ENCODE results near the gene HINT1.

The HINT1 gene

DNA sequence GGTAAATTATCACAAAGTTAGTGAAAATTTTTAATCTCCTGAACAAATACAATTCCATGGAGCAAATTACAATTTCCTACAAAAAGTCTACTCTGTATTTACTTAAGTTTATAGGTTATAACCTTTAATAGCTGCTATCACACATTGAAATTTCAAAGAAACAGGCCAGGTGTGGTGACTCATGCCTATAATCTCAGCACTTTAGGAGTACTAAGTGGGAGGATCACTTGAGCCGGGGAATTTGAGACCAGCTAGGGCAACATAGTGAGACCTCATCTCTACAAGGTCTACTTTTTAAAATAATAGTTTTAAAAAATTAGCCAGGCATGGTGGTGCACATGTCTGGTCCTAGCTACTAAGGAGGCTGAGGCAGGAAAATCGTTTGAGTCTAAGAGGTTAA lies 50.3 kb downstream of the HINT1 start:
- Histone ChIP-seq H3K18ac (ENCODE audit: low read length) (no peak overlapping the region), H3K79me1 (ENCODE audit: low read depth, low read length) (no peaks in the 10 kb centered on the region), H3K9ac (ENCODE audit: low read depth, low read length, poor library complexity) (no peak overlapping the region), H2BK12ac (ENCODE audit: low read length) (no peak overlapping the region), H3K36me3 (replicated peaks in 1 of 2; ENCODE audit: control insufficient read depth in 2 of 2, insufficient read depth in 2 of 2, low read length in 2 of 2) (no peaks in the 10 kb centered on the region), H2BK5ac (ENCODE audit: low read length) (no peak overlapping the region), H4K91ac (ENCODE audit: low read depth, low read length, poor library complexity) (no peak overlapping the region), H3K4me3 (ENCODE audit: low read length in 2 of 2) (no peak overlapping the region), H3K27me3 (ENCODE audit: control insufficient read depth in 3 of 3, insufficient read depth in 3 of 3, low read depth in 1 of 3, low read length in 3 of 3) (no peaks in the 10 kb centered on the region), H2AFZ (ENCODE audit: low read length) (no peak overlapping the region), H2AK5ac (ENCODE audit: low read depth, low read length) (no peak overlapping the region), H3K4me2 (ENCODE audit: insufficient read depth, low read length, poor library complexity, severe bottlenecking) (no peak overlapping the region), H3K4ac (ENCODE audit: low read length) (no peak overlapping the region), H4K8ac (ENCODE audit: low read depth, low read length) (no peak overlapping the region), H3K23ac (ENCODE audit: low read depth, low read length, poor library complexity) (no peak overlapping the region), H3K4me1 (ENCODE audit: control insufficient read depth in 2 of 2, insufficient read depth in 1 of 2, low read depth in 1 of 2, low read length in 2 of 2) (no peaks in the 10 kb centered on the region), H3K14ac (ENCODE audit: low read length) (no peak overlapping the region), H3K9me3 (replicated peaks in 1 of 2; ENCODE audit: control insufficient read depth in 2 of 2, insufficient read depth in 1 of 2, low read depth in 1 of 2, low read length in 2 of 2) (no peaks in the 10 kb centered on the region), H3K27ac (replicated peaks; ENCODE audit: low read length) (no peak overlapping the region), H2BK120ac (ENCODE audit: low read depth, low read length) (no peak overlapping the region), H2BK15ac (ENCODE audit: low read length) (no peak overlapping the region)
- WGBS, 2 donors (ENCODE audit: extremely low coverage in 2 of 2, insufficient read length in 2 of 2, insufficient replicate concordance in 1 of 2), result no CpG with 5 or more reads among the region's 2 CpGs
- DNase-seq (ENCODE audit: low spot score), result no peak

DNA sequence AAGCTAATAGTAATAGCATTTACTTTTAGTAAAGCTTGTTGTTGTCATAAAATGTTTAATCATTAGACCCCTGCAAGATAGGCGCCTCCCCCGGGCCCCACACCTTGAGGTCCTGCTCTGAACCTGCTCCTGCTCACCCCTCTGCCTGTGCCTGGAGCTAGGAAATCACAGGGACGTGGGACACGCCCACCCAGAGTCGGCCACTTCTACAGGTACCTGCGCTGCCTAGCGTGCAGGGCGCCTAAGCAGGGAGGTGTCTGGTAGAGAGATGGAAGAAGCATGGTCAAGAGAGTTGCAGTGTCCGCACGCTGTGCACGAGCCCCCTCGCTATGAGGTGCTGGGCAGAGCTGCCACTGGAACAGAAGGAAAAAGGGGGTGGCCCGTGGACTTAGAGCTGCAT lies 52.6 kb downstream of the HINT1 start:
- H3K14ac ChIP-seq (ENCODE audit: low read length), result peak overlapping the region; percentile 47
- no CpG with 5 or more reads among the region's 13 CpGs for whole genome bisulfite sequencing, 2 donors (ENCODE audit: extremely low coverage in 2 of 2, insufficient read length in 2 of 2, insufficient replicate concordance in 1 of 2)
- H4K91ac ChIP-seq (ENCODE audit: low read depth, low read length, poor library complexity), result no peak overlapping the region
- no peak overlapping the region for H2BK5ac ChIP-seq (ENCODE audit: low read length)
- H3K23ac ChIP-seq (ENCODE audit: low read depth, low read length, poor library complexity), result no peak overlapping the region
- no peak overlapping the region for H3K9ac ChIP-seq (ENCODE audit: low read depth, low read length, poor library complexity)
- H3K18ac ChIP-seq (ENCODE audit: low read length), result peak overlapping the region; percentile 76
- H2BK12ac ChIP-seq (ENCODE audit: low read length), result no peak overlapping the region
- no peak overlapping the region for H3K4me2 ChIP-seq (ENCODE audit: insufficient read depth, low read length, poor library complexity, severe bottlenecking)
- no peak overlapping the region for H3K4ac ChIP-seq (ENCODE audit: low read length)
- no peak overlapping the region for H3K4me3 ChIP-seq (ENCODE audit: low read length in 2 of 2)
- no peaks in the 10 kb centered on the region for H3K36me3 ChIP-seq (replicated peaks in 1 of 2; ENCODE audit: control insufficient read depth in 2 of 2, insufficient read depth in 2 of 2, low read length in 2 of 2)
- no peak overlapping the region for H2BK120ac ChIP-seq (ENCODE audit: low read depth, low read length)
- no peaks in the 10 kb centered on the region for H3K79me1 ChIP-seq (ENCODE audit: low read depth, low read length)
- H3K27ac ChIP-seq (replicated peaks; ENCODE audit: low read length), result no peak overlapping the region
- H3K4me1 ChIP-seq (ENCODE audit: control insufficient read depth in 2 of 2, insufficient read depth in 1 of 2, low read depth in 1 of 2, low read length in 2 of 2), result no peaks in the 10 kb centered on the region
- no peak for DNase-seq (ENCODE audit: low spot score)
- no peak overlapping the region for H2AK5ac ChIP-seq (ENCODE audit: low read depth, low read length)
- no peak overlapping the region for H2BK15ac ChIP-seq (ENCODE audit: low read length)
- H2AFZ ChIP-seq (ENCODE audit: low read length), result no peak overlapping the region
- H3K9me3 ChIP-seq (replicated peaks in 1 of 2; ENCODE audit: control insufficient read depth in 2 of 2, insufficient read depth in 1 of 2, low read depth in 1 of 2, low read length in 2 of 2), result no peaks in the 10 kb centered on the region
- no peaks in the 10 kb centered on the region for H3K27me3 ChIP-seq (ENCODE audit: control insufficient read depth in 3 of 3, insufficient read depth in 3 of 3, low read depth in 1 of 3, low read length in 3 of 3)
- no peak overlapping the region for H4K8ac ChIP-seq (ENCODE audit: low read depth, low read length)

DNA sequence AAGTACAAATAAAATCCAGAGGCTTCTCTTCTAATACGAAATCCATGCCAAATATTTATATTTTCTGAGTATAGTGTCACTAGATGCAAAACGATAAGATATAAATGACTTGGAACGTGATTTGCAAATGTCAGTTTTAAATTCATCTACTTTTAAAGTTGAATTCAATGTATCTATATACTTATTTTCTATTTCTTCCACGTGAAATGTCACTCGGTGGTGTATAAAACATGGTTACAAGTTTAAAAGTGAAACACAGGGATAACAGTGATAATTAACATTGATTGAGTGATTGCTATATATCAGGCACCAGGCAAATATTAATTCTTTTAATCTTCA lies 54.8 kb downstream of the HINT1 start:
- Histone ChIP-seq H3K4me3 (ENCODE audit: low read length in 2 of 2) (no peak overlapping the region), H3K36me3 (replicated peaks in 1 of 2; ENCODE audit: control insufficient read depth in 2 of 2, insufficient read depth in 2 of 2, low read length in 2 of 2) (no peaks in the 10 kb centered on the region), H2AK5ac (ENCODE audit: low read depth, low read length) (no peak overlapping the region), H3K27ac (replicated peaks; ENCODE audit: low read length) (no peak overlapping the region), H3K79me1 (ENCODE audit: low read depth, low read length) (no peaks in the 10 kb centered on the region), H2BK15ac (ENCODE audit: low read length) (no peak overlapping the region), H3K18ac (ENCODE audit: low read length) (no peak overlapping the region), H2BK120ac (ENCODE audit: low read depth, low read length) (no peak overlapping the region), H3K4me1 (ENCODE audit: control insufficient read depth in 2 of 2, insufficient read depth in 1 of 2, low read depth in 1 of 2, low read length in 2 of 2) (no peaks in the 10 kb centered on the region), H3K9ac (ENCODE audit: low read depth, low read length, poor library complexity) (no peak overlapping the region), H3K14ac (ENCODE audit: low read length) (no peak overlapping the region), H4K91ac (ENCODE audit: low read depth, low read length, poor library complexity) (no peak overlapping the region), H2BK5ac (ENCODE audit: low read length) (no peak overlapping the region), H3K9me3 (replicated peaks in 1 of 2; ENCODE audit: control insufficient read depth in 2 of 2, insufficient read depth in 1 of 2, low read depth in 1 of 2, low read length in 2 of 2) (no peaks in the 10 kb centered on the region), H3K27me3 (ENCODE audit: control insufficient read depth in 3 of 3, insufficient read depth in 3 of 3, low read depth in 1 of 3, low read length in 3 of 3) (no peaks in the 10 kb centered on the region), H4K8ac (ENCODE audit: low read depth, low read length) (no peak overlapping the region), H3K4me2 (ENCODE audit: insufficient read depth, low read length, poor library complexity, severe bottlenecking) (no peak overlapping the region), H2BK12ac (ENCODE audit: low read length) (no peak overlapping the region), H3K4ac (ENCODE audit: low read length) (no peak overlapping the region), H3K23ac (ENCODE audit: low read depth, low read length, poor library complexity) (no peak overlapping the region), H2AFZ (ENCODE audit: low read length) (no peak overlapping the region)
- no peak for DNase-seq (ENCODE audit: low spot score)
- WGBS, 2 donors (ENCODE audit: extremely low coverage in 2 of 2, insufficient read length in 2 of 2, insufficient replicate concordance in 1 of 2), result no CpG with 5 or more reads among the region's 5 CpGs

DNA sequence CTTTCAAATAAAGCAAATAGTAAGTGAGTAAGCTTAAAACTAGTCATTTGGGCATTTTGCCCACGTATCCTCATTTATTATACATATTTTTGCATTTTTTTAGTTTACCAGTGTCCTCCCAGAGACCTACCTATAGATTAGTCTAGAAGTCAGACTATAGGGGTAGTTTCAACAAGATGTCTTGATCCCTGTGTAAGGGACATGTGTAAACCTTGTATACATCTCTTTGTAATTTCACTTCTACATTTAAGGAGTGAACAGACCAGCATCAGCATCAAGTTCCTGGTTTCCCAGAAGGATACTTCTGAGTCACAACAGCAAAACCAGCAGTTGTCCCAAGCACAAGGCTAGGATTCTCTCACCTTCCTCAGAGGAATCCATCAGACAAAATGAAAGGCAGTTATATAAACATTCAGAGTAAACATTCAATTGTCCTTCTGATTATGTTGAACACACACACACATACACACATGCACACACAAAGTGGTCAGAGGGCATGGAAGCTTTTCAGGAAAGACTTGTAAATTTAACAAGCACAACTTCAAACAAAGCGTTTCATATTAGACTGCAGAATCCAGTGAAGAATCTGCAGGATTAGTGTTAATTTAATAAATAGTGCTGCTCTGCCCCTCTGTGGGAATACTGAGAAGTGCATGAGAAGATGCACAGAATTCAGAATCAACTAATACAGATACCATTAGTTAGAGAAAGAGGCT lies 55.4 kb downstream of the HINT1 start:
- Histone ChIP-seq H4K8ac (ENCODE audit: low read depth, low read length) (no peak overlapping the region), H3K23ac (ENCODE audit: low read depth, low read length, poor library complexity) (no peak overlapping the region), H2BK5ac (ENCODE audit: low read length) (no peak overlapping the region), H3K4me3 (ENCODE audit: low read length in 2 of 2) (no peak overlapping the region), H2BK12ac (ENCODE audit: low read length) (no peak overlapping the region), H3K27ac (replicated peaks; ENCODE audit: low read length) (no peak overlapping the region), H2AK5ac (ENCODE audit: low read depth, low read length) (no peak overlapping the region), H3K27me3 (ENCODE audit: control insufficient read depth in 3 of 3, insufficient read depth in 3 of 3, low read depth in 1 of 3, low read length in 3 of 3) (no peaks in the 10 kb centered on the region), H2AFZ (ENCODE audit: low read length) (peak overlapping the region; percentile 60), H3K4me1 (ENCODE audit: control insufficient read depth in 2 of 2, insufficient read depth in 1 of 2, low read depth in 1 of 2, low read length in 2 of 2) (no peaks in the 10 kb centered on the region), H3K14ac (ENCODE audit: low read length) (no peak overlapping the region), H4K91ac (ENCODE audit: low read depth, low read length, poor library complexity) (no peak overlapping the region), H3K4ac (ENCODE audit: low read length) (no peak overlapping the region), H3K79me1 (ENCODE audit: low read depth, low read length) (no peaks in the 10 kb centered on the region), H3K18ac (ENCODE audit: low read length) (no peak overlapping the region), H3K36me3 (replicated peaks in 1 of 2; ENCODE audit: control insufficient read depth in 2 of 2, insufficient read depth in 2 of 2, low read length in 2 of 2) (no peaks in the 10 kb centered on the region), H3K4me2 (ENCODE audit: insufficient read depth, low read length, poor library complexity, severe bottlenecking) (no peak overlapping the region), H2BK120ac (ENCODE audit: low read depth, low read length) (no peak overlapping the region), H2BK15ac (ENCODE audit: low read length) (no peak overlapping the region), H3K9ac (ENCODE audit: low read depth, low read length, poor library complexity) (no peak overlapping the region), H3K9me3 (replicated peaks in 1 of 2; ENCODE audit: control insufficient read depth in 2 of 2, insufficient read depth in 1 of 2, low read depth in 1 of 2, low read length in 2 of 2) (no peaks in the 10 kb centered on the region)
- no CpG with 5 or more reads among the region's 2 CpGs for WGBS, 2 donors (ENCODE audit: extremely low coverage in 2 of 2, insufficient read length in 2 of 2, insufficient replicate concordance in 1 of 2)
- peak; percentile 35 for DNase-seq (ENCODE audit: low spot score)
